Common myeloid progenitor, CD34-positive (primary cell): ENCODE measurements around the gene TPCN1.
A peak's percentile ranks its signal among the peaks of the same experiment; 100 is the strongest.

Source experiments
- CTCF ChIA-PET: fragments of 350-600 bp; sonication (Branson Sonifier 250); formaldehyde crosslinking; loops from one replicate; lab custom pipeline; 2021; ENCODE audit warnings: antibody characterized with exemption; lab: Charles Lee
- POLR2A ChIA-PET: fragments of 350-600 bp; sonication (Branson Sonifier 250); formaldehyde crosslinking; loops from one replicate; lab custom pipeline; 2021; ENCODE audit warnings: antibody characterized with exemption; lab: Charles Lee
- DNase-seq, 3 donors: peaks; one replicate each; pipeline versions ENCODE4 v3.0.0 to v3.0.0-alpha.2; 2013
- H3K27ac ChIP-seq, 2 experiments: 1 replicate in 1 of 2; 2 replicates in 1 of 2; pipeline ENCODE4 v1.7.0; 2013; ENCODE audit warnings: inconsistent platforms in 2 of 2, low read length in 2 of 2, mild to moderate bottlenecking in 2 of 2, low read depth in 1 of 2, moderate library complexity in 1 of 2; ENCODE audit not compliant: severe bottlenecking in 2 of 2, insufficient read depth in 1 of 2, poor library complexity in 1 of 2
- H3K27me3 ChIP-seq, 5 experiments: replicated peaks in 2 of 5; 1 replicate in 3 of 5; 2 replicates in 2 of 5; pipeline versions ENCODE4 v1.6.1 to v1.7.0; 2013; ENCODE audit warnings: low read length in 4 of 5, mild to moderate bottlenecking in 2 of 5, moderate library complexity in 2 of 5, inconsistent platforms in 1 of 5; ENCODE audit not compliant: insufficient read depth in 5 of 5, control insufficient read depth in 4 of 5
- H3K36me3 ChIP-seq, 4 experiments: 1 replicate in 2 of 4; 2 replicates in 2 of 4; pipeline versions ENCODE4 v1.6.1 to v1.7.0; 2013; ENCODE audit warnings: low read length in 3 of 4, control low read depth in 1 of 4, mild to moderate bottlenecking in 1 of 4; ENCODE audit not compliant: control insufficient read depth in 4 of 4, insufficient read depth in 4 of 4
- H3K4me1 ChIP-seq, 4 experiments: 1 replicate in 3 of 4; 2 replicates in 1 of 4; pipeline versions ENCODE4 v1.6.1 to v1.7.1; 2013; ENCODE audit warnings: low read length in 3 of 4, mild to moderate bottlenecking in 3 of 4, control low read depth in 1 of 4, inconsistent platforms in 1 of 4, moderate library complexity in 1 of 4; ENCODE audit not compliant: control insufficient read depth in 4 of 4, insufficient read depth in 4 of 4; ENCODE audit errors: control extremely low read depth in 1 of 4
- H3K4me3 ChIP-seq, 7 experiments: 1 replicate in 4 of 7; 2 replicates in 3 of 7; pipeline versions ENCODE4 v1.5.1 to v1.7.0; 2013; ENCODE audit warnings: mild to moderate bottlenecking in 7 of 7, low read length in 6 of 7, moderate library complexity in 6 of 7, inconsistent platforms in 2 of 7, low read depth in 2 of 7, control low read depth in 1 of 7; ENCODE audit not compliant: insufficient read depth in 4 of 7, control insufficient read depth in 1 of 7; ENCODE audit errors: extremely low read depth in 1 of 7
- H3K9me3 ChIP-seq, 5 experiments: 1 replicate in 4 of 5; 2 replicates in 1 of 5; pipeline versions ENCODE4 v1.6.1 to v1.7.1; 2013; ENCODE audit warnings: low read length in 4 of 5, mild to moderate bottlenecking in 2 of 5, inconsistent platforms in 1 of 5, low read depth in 1 of 5, moderate library complexity in 1 of 5; ENCODE audit not compliant: control insufficient read depth in 4 of 5, insufficient read depth in 2 of 5; ENCODE audit errors: control extremely low read depth in 1 of 5
- WGBS: methylation state at CpG from one replicate; pipeline ENCODE4 v1.1.5; 2013; ENCODE audit not compliant: insufficient coverage; 5-methylcytosine and 5-hydroxymethylcytosine counted together

Gene TPCN1

GRCh38 chr12:113234483-113234882 lies 13.2 kb downstream of the TPCN1 start:
- no peaks in the 10 kb centered on the region for H3K27me3 ChIP-seq
- H3K36me3 ChIP-seq, result peaks cover 0 to 23% (median 5%) of the 10 kb centered on the region in 4 experiments
- WGBS, result 92% methylated on average over 4 of the region's 4 CpGs
- peaks cover 8 to 77% (median 64%) of the 10 kb centered on the region in 4 experiments for H3K4me1 ChIP-seq
- no peak overlapping the region for H3K27ac ChIP-seq
- POLR2A ChIA-PET, result no interaction called here
- CTCF ChIA-PET, result interaction anchor here (2.6 to 10.0 kb wide), 3 partner anchors 11 to 38 kb away, joined by 22 to 91 read pairs (median 44); partner anchors contain the start of gene TPCN1
- no peak for DNase-seq
- no peak overlapping the region for H3K4me3 ChIP-seq
- no peaks in the 10 kb centered on the region for H3K9me3 ChIP-seq

- no peak overlapping the region for H3K27ac ChIP-seq
- ChIA-PET POLR2A (interaction anchor here (2.6 kb wide), 1 partner anchor 14 kb away, joined by 8 read pairs; the partner anchor contains the start of gene TPCN1), CTCF (interaction anchor here (1.2 to 10.0 kb wide), 4 partner anchors 13 to 49 kb away, joined by 3 to 91 read pairs (median 16); partner anchors contain the start of genes DDX54, RITA1 and TPCN1)
- no peak for DNase-seq
- H3K4me3 ChIP-seq, result no peak overlapping the region
- no peaks in the 10 kb centered on the region for H3K27me3 ChIP-seq
- H3K36me3 ChIP-seq, result peaks cover 0 to 21% (median 1%) of the 10 kb centered on the region in 4 experiments
- WGBS, result 99% methylated on average over 6 of the region's 6 CpGs
- peaks cover 6 to 79% (median 58%) of the 10 kb centered on the region in 4 experiments for H3K4me1 ChIP-seq
- H3K9me3 ChIP-seq, result no peaks in the 10 kb centered on the region
Observed at GRCh38 chr12:113235976-113236375, 14.7 kb downstream of the TPCN1 start.

- Histone ChIP-seq H3K9me3 (no peaks in the 10 kb centered on the region), H3K4me1 (peaks cover 6 to 87% (median 63%) of the 10 kb centered on the region in 4 experiments), H3K36me3 (peaks cover 0 to 14% (median 0%) of the 10 kb centered on the region in 4 experiments), H3K27ac (peak overlapping the region in 1 of 2 experiments; percentile 71), H3K4me3 (no peak overlapping the region), H3K27me3 (no peaks in the 10 kb centered on the region)
- ChIA-PET CTCF (interaction anchor here (0.9 to 10.0 kb wide), 8 partner anchors 9 to 50 kb away, joined by 3 to 91 read pairs (median 6); partner anchors contain the start of genes DDX54, RITA1 and TPCN1), POLR2A (interaction anchor here (1.6 to 2.6 kb wide), 2 partner anchors 10 to 15 kb away, joined by 3 to 8 read pairs; partner anchors contain the start of gene TPCN1)
- no peak for DNase-seq
- 79% methylated on average over 4 of the region's 5 CpGs for WGBS
Observed at GRCh38 chr12:113236539-113237399, 15.5 kb downstream of the TPCN1 start.

GRCh38 chr12:113237748-113238147 lies 16.5 kb downstream of the TPCN1 start:
- peak overlapping the region in 1 of 2 experiments; percentile 71 for H3K27ac ChIP-seq
- no peaks in the 10 kb centered on the region for H3K27me3 ChIP-seq
- ChIA-PET POLR2A (interaction anchor here (0.8 to 2.6 kb wide), 5 partner anchors 9 to 125 kb away, joined by 3 to 9 read pairs (median 4); partner anchors contain the start of gene TPCN1), CTCF (interaction anchor here (0.8 to 10.0 kb wide), 8 partner anchors 9 to 41 kb away, joined by 3 to 91 read pairs (median 4); partner anchors contain the start of gene TPCN1)
- H3K36me3 ChIP-seq, result peaks cover 0 to 7% (median 0%) of the 10 kb centered on the region in 4 experiments
- H3K4me1 ChIP-seq, result peaks cover 6 to 88% (median 59%) of the 10 kb centered on the region in 4 experiments
- peak; percentile 87 to 92 (median 90) for DNase-seq
- no peaks in the 10 kb centered on the region for H3K9me3 ChIP-seq
- WGBS, result 0% methylated on average over 2 of the region's 4 CpGs
- peak overlapping the region in 2 of 7 experiments; percentile 11 to 46 for H3K4me3 ChIP-seq

- ChIA-PET CTCF (interaction anchor here (0.8 to 10.0 kb wide), 5 partner anchors 15 to 42 kb away, joined by 3 to 91 read pairs (median 3); partner anchors contain the start of gene TPCN1), POLR2A (interaction anchor here (0.8 to 2.6 kb wide), 5 partner anchors 8 to 125 kb away, joined by 3 to 9 read pairs (median 4); partner anchors contain the start of gene TPCN1)
- Histone ChIP-seq H3K9me3 (no peaks in the 10 kb centered on the region), H3K36me3 (peaks cover 0 to 7% (median 0%) of the 10 kb centered on the region in 4 experiments), H3K27ac (peak overlapping the region; percentile 10 to 71), H3K27me3 (no peaks in the 10 kb centered on the region), H3K4me1 (peaks cover 6 to 84% (median 54%) of the 10 kb centered on the region in 4 experiments), H3K4me3 (peak overlapping the region in 1 of 7 experiments; percentile 46)
- DNase-seq, result no peak
- WGBS, result 0% methylated on average over 2 of the region's 3 CpGs
Observed at GRCh38 chr12:113238309-113238708, 17.0 kb downstream of the TPCN1 start.

GRCh38 chr12:113239288-113239771 lies 18.1 kb downstream of the TPCN1 start:
- POLR2A ChIA-PET, result no interaction called here

More at GRCh38 chr12:113239288-113239771, 18.1 kb downstream of the TPCN1 start:
- Histone ChIP-seq H3K27me3 (no peaks in the 10 kb centered on the region), H3K9me3 (no peaks in the 10 kb centered on the region), H3K27ac (peak overlapping the region in 1 of 2 experiments; percentile 71), H3K4me3 (no peak overlapping the region), H3K36me3 (peaks cover 0 to 3% (median 0%) of the 10 kb centered on the region in 4 experiments), H3K4me1 (peaks cover 6 to 80% (median 45%) of the 10 kb centered on the region in 4 experiments)
- CTCF ChIA-PET, result interaction anchor here (10.0 kb wide), 1 partner anchor 16 kb away, joined by 91 read pairs; the partner anchor contains the start of gene TPCN1
- 92% methylated on average over 3 of the region's 3 CpGs for WGBS
- peak in 1 of 3 donors; percentile 32 for DNase-seq
